GM21723 (cell line): ENCODE measurements around the gene STAMBPL1.
A peak's percentile ranks its signal among the peaks of the same experiment; 100 is the strongest.
"Not testable (repeated sequence)": the region's sequence is repeated elsewhere in the genome, so short reads cannot be mapped to it uniquely, and the experiment has no call there.

ENCODE experiments used
- ATAC-seq: cut with Tn5 transposase; IDR thresholded peaks from one replicate; pipeline ENCODE4 v1.9.1; 2021; ENCODE audit warnings: mild to moderate bottlenecking, moderate library complexity; ENCODE audit not compliant: unreplicated experiment

STAMBPL1 gene

GRCh38 chr10:88879534-88880281, at the start of gene STAMBPL1:
STAMBPL1 (plus strand) TSS chr10:88880245; CDS start chr10:88901709, 21,464 bp downstream.
- ATAC-seq = peak; percentile 62

- no peak for ATAC-seq
These were observed 49.3 kb upstream of the STAMBPL1 start for GRCh38 chr10:88830643-88831268.

GRCh38 chr10:88831709-88832108, 48.3 kb upstream of the STAMBPL1 start:
- no peak for ATAC-seq

GRCh38 chr10:88832376-88832775, 47.7 kb upstream of the STAMBPL1 start:
- ATAC-seq = no peak

- ATAC-seq = no peak
These were observed 46.9 kb upstream of the STAMBPL1 start for GRCh38 chr10:88833156-88833555.

- no peak for ATAC-seq
These were observed 46.3 kb upstream of the STAMBPL1 start for GRCh38 chr10:88833723-88834122.

- ATAC-seq = peak; percentile 78
These were observed 44.7 kb upstream of the STAMBPL1 start for GRCh38 chr10:88835096-88835909.

- ATAC-seq = peak; percentile 22
These were observed 44.2 kb upstream of the STAMBPL1 start for GRCh38 chr10:88835910-88836221.

- not testable (repeated sequence) for ATAC-seq
These were observed 42.4 kb upstream of the STAMBPL1 start for GRCh38 chr10:88837632-88838031.

- ATAC-seq = no peak
These were observed 41.2 kb upstream of the STAMBPL1 start for GRCh38 chr10:88838766-88839350.

GRCh38 chr10:88840104-88840503, 39.9 kb upstream of the STAMBPL1 start:
- ATAC-seq = no peak

- ATAC-seq = no peak
These were observed 39.2 kb upstream of the STAMBPL1 start for GRCh38 chr10:88840881-88841280.

GRCh38 chr10:88841316-88842111, 38.5 kb upstream of the STAMBPL1 start:
- no peak for ATAC-seq

GRCh38 chr10:88843171-88843570, 36.9 kb upstream of the STAMBPL1 start:
- ATAC-seq = no peak

- ATAC-seq = no peak
These were observed 31.5 kb upstream of the STAMBPL1 start for GRCh38 chr10:88848499-88848898.

- no peak for ATAC-seq
These were observed 30.8 kb upstream of the STAMBPL1 start for GRCh38 chr10:88849234-88849633.

GRCh38 chr10:88850712-88851111, 29.3 kb upstream of the STAMBPL1 start:
- ATAC-seq = no peak

GRCh38 chr10:88851706-88852105, 28.3 kb upstream of the STAMBPL1 start, which contains the start of gene ANKRD22:
ANKRD22 (minus strand) TSS chr10:88851844; CDS start chr10:88851607, 237 bp downstream.
- no peak for ATAC-seq

- no peak for ATAC-seq
These were observed 27.7 kb upstream of the STAMBPL1 start for GRCh38 chr10:88852327-88852726.

- no peak for ATAC-seq
These were observed 26.7 kb upstream of the STAMBPL1 start for GRCh38 chr10:88853155-88853881.
